A549 (cell line): ENCODE data around the gene METTL21A. TPM values are rescaled to one million over a fixed set of nuclear protein-coding genes. Genes with fewer than 3 reads are reported as not detected.

Experiments
- ATAC-seq, 2 experiments: fragments of 200-7000 bp in 1 of 2; fragments of >200 bp in 1 of 2; cut with Nextera tagmentation in 1 of 2; cut with Tn5 transposase in 1 of 2; 3 replicates each; pipeline versions ENCODE4 v1.8.0 to v1.9.1; 2018 to 2020; ENCODE audit warnings: mild to moderate bottlenecking in 1 of 2, moderate library complexity in 1 of 2
- CTCF ChIA-PET: fragments of 300-600 bp; sonication (Branson Sonifier 250); formaldehyde crosslinking; extraction: SDS; loops from one replicate; lab custom pipeline; 2021; ENCODE audit warnings: antibody characterized with exemption, inconsistent platforms; lab: Yijun Ruan, JAX
- POLR2A ChIA-PET: fragments of 350-600 bp; formaldehyde crosslinking; extraction: SDS; loops from one replicate; lab custom pipeline; 2021; ENCODE audit warnings: antibody characterized with exemption, inconsistent platforms; lab: Yijun Ruan, JAX
- DNase-seq, 2 experiments: peaks; one replicate each; pipeline versions ENCODE4 v3.0.0 to v3.0.0-alpha.2; 2011 to 2016; ENCODE audit warnings: low read depth in 1 of 2, low spot score in 1 of 2
- FAIRE-seq: peaks from 2 replicates; lab custom pipeline; 2011; peaks lifted over from hg19 to GRCh38; lab: Jason Lieb, UNC
- H3K27ac ChIP-seq, 2 experiments: fragments of >200 bp; sonication (Bioruptor Twin); formaldehyde crosslinking; 3 replicates each; pipeline ENCODE4 v1.5.1; 2016 to 2017
- H3K4me1 ChIP-seq: fragments of >200 bp; sonication (Bioruptor Twin); formaldehyde crosslinking; 3 replicates; pipeline ENCODE4 v1.6.1; 2016
- H3K4me2 ChIP-seq: fragments of >200 bp; sonication (Bioruptor Twin); formaldehyde crosslinking; 3 replicates; pipeline ENCODE4 v1.6.1; 2016
- H3K4me3 ChIP-seq: fragments of >200 bp; sonication (Bioruptor Twin); formaldehyde crosslinking; 3 replicates; pipeline ENCODE4 v1.5.1; 2016
- H3K9me3 ChIP-seq: fragments of >200 bp; sonication (Bioruptor Twin); formaldehyde crosslinking; 3 replicates; pipeline ENCODE4 v1.6.1; 2016
- CBX2 ChIP-seq: fragments of 200-600 bp; sonication (generic); IDR thresholded peaks from 2 replicates; pipeline ENCODE4 v1.6.1; 2016; ENCODE audit warnings: low read depth, mild to moderate bottlenecking, borderline replicate concordance
- CBX8 ChIP-seq: fragments of 200-600 bp; sonication (generic); IDR thresholded peaks from 2 replicates; pipeline ENCODE4 v1.6.1; 2016
- CHD2 ChIP-seq: fragments of 150-350 bp; IDR thresholded peaks from 2 replicates; pipeline ENCODE4 v1.6.1; 2014; ENCODE audit warnings: low read length; ENCODE audit not compliant: partially characterized antibody
- CHD4 ChIP-seq: fragments of 200-600 bp; sonication (generic); IDR thresholded peaks from 2 replicates; pipeline ENCODE4 v1.6.1; 2016; ENCODE audit warnings: antibody characterized with exemption, mild to moderate bottlenecking, borderline replicate concordance
- E2F6 ChIP-seq: IDR thresholded peaks from 2 replicates; pipeline ENCODE4 v1.6.1; 2012; ENCODE audit warnings: low read depth, borderline replicate concordance
- EHF ChIP-seq: fragments of 250-450 bp; sonication (Bioruptor Pico); IDR thresholded peaks from 2 replicates; pipeline ENCODE4 v1.5.0; 2020; ENCODE audit warnings: mild to moderate bottlenecking
- EHMT2 ChIP-seq: fragments of 200-600 bp; sonication (generic); IDR thresholded peaks from 2 replicates; pipeline ENCODE4 v1.6.1; 2016; ENCODE audit warnings: antibody characterized with exemption, low read depth, mild to moderate bottlenecking, moderate library complexity
- GATA3 ChIP-seq: IDR thresholded peaks from 2 replicates; pipeline ENCODE4 v1.6.1; 2012; ENCODE audit warnings: borderline replicate concordance
- HDAC2 ChIP-seq: fragments of 200-600 bp; sonication (generic); IDR thresholded peaks from 2 replicates; pipeline ENCODE4 v1.6.1; 2016
- HEYL ChIP-seq: fragments of 250-450 bp; sonication (Bioruptor Pico); IDR thresholded peaks from 2 replicates; pipeline ENCODE4 v1.8.0; 2021; ENCODE audit warnings: mild to moderate bottlenecking, moderate library complexity
- HMGXB4 ChIP-seq: fragments of 250-450 bp; sonication (Bioruptor Pico); IDR thresholded peaks from 2 replicates; pipeline ENCODE4 v1.5.0; 2021; ENCODE audit warnings: mild to moderate bottlenecking, moderate library complexity, borderline replicate concordance
- HOXB13 ChIP-seq: fragments of 250-450 bp; sonication (Bioruptor Pico); IDR thresholded peaks from 2 replicates; pipeline ENCODE4 v1.5.0; 2020; ENCODE audit warnings: low read depth, mild to moderate bottlenecking, moderate library complexity
- JUNB ChIP-seq: fragments of >200 bp; sonication (Bioruptor Twin); formaldehyde crosslinking; IDR thresholded peaks from 2 replicates; pipeline ENCODE4 v1.6.1; 2016
- KDM5A ChIP-seq: fragments of 200-600 bp; sonication (generic); IDR thresholded peaks from 2 replicates; pipeline ENCODE4 v1.6.1; 2016; ENCODE audit warnings: antibody characterized with exemption, mild to moderate bottlenecking
- MAZ ChIP-seq: fragments of 150-350 bp; IDR thresholded peaks from 2 replicates; pipeline ENCODE4 v1.6.1; 2014; ENCODE audit warnings: antibody characterized with exemption, low read depth, low read length, borderline replicate concordance
- NFE2L2 ChIP-seq: fragments of 150-350 bp; conservative IDR thresholded peaks from 2 replicates; pipeline ENCODE4 v1.6.1; 2014; ENCODE audit warnings: low read length
- NPAS2 ChIP-seq: fragments of 250-450 bp; sonication (Bioruptor Pico); IDR thresholded peaks from 2 replicates; pipeline ENCODE4 v1.8.0; 2022; ENCODE audit warnings: mild to moderate bottlenecking, moderate library complexity, borderline replicate concordance
- PHF8 ChIP-seq: fragments of 200-600 bp; sonication (generic); IDR thresholded peaks from 2 replicates; pipeline ENCODE4 v1.6.1; 2016; ENCODE audit warnings: low read depth, mild to moderate bottlenecking, antibody characterized with exemption, moderate library complexity, borderline replicate concordance
- POLR2AphosphoS2 ChIP-seq: conservative IDR thresholded peaks from 2 replicates; pipeline ENCODE4 v1.6.1; 2012; ENCODE audit warnings: low read length, improper control_type of control experiment, inconsistent platforms
- RAD21 ChIP-seq, 2 experiments: fragments of >200 bp in 1 of 2; sonication (Bioruptor Twin) in 1 of 2; formaldehyde crosslinking in 1 of 2; IDR thresholded peaks in 1 of 2; conservative IDR thresholded peaks in 1 of 2; 2 replicates in 1 of 2; 3 replicates in 1 of 2; pipeline ENCODE4 v1.6.1; 2012 to 2018; ENCODE audit warnings: inconsistent platforms in 1 of 2
- RARB ChIP-seq: fragments of 250-450 bp; sonication (Bioruptor Pico); IDR thresholded peaks from 2 replicates; pipeline ENCODE4 v1.8.0; 2021; ENCODE audit warnings: mild to moderate bottlenecking, moderate library complexity
- RCOR1 ChIP-seq: fragments of 150-350 bp; IDR thresholded peaks from 2 replicates; pipeline ENCODE4 v1.6.1; 2014; ENCODE audit warnings: antibody characterized with exemption, low read length, low read depth
- RFX5 ChIP-seq: fragments of 450-650 bp; IDR thresholded peaks from 2 replicates; pipeline ENCODE4 v1.7.1; 2014; ENCODE audit warnings: antibody characterized with exemption, mild to moderate bottlenecking, moderate library complexity
- RNF2 ChIP-seq: fragments of 200-600 bp; sonication (generic); IDR thresholded peaks from 2 replicates; pipeline ENCODE4 v1.6.1; 2016; ENCODE audit warnings: low read depth, mild to moderate bottlenecking, antibody characterized with exemption, moderate library complexity, borderline replicate concordance
- SMC3 ChIP-seq: fragments of >200 bp; sonication (Bioruptor Twin); formaldehyde crosslinking; IDR thresholded peaks from 3 replicates; pipeline ENCODE4 v1.6.1; 2018; ENCODE audit warnings: inconsistent platforms
- ZC3H11A ChIP-seq: fragments of 450-650 bp; IDR thresholded peaks from 2 replicates; pipeline ENCODE4 v1.6.1; 2014; ENCODE audit warnings: antibody characterized with exemption, mild to moderate bottlenecking
- ZFP36 ChIP-seq: fragments of 450-650 bp; IDR thresholded peaks from 2 replicates; pipeline ENCODE4 v1.6.1; 2014; ENCODE audit warnings: borderline replicate concordance; ENCODE audit not compliant: partially characterized antibody
- ZNF302 ChIP-seq: fragments of 250-450 bp; sonication (Bioruptor Pico); IDR thresholded peaks from 2 replicates; pipeline ENCODE4 v1.9.0; 2021; ENCODE audit warnings: inconsistent platforms, mild to moderate bottlenecking, moderate library complexity
- ZSCAN20 ChIP-seq: fragments of 250-450 bp; sonication (Bioruptor Pico); IDR thresholded peaks from 2 replicates; pipeline ENCODE4 v1.8.0; 2022; ENCODE audit warnings: mild to moderate bottlenecking, moderate library complexity
- WGBS: methylation state at CpG from one replicate; pipeline ENCODE4 v1.1.6; 2017; ENCODE audit errors: missing lambda C conversion rate; 5-methylcytosine and 5-hydroxymethylcytosine counted together
- polyA minus RNA-seq: library from RNA; depleted of rRNA, polyadenylated mRNA; stranded (reverse); fragments of >200 nt; gene quantifications from 2 replicates; pipeline ENCODE4 v1.2.3, GENCODE V29; 2011; rRNA and poly(A)+ RNA removed
- polyA plus RNA-seq, 4 experiments: library from polyadenylated mRNA; depleted of rRNA in 3 of 4; stranded (reverse); fragments of >200 nt; fragmentation: RNase III in 1 of 4; extraction: RNeasy Plus Mini Kit Qiagen cat#74134 plus additional on column Dnase treatment in 1 of 4; gene quantifications; 2 replicates in 3 of 4; 3 replicates in 1 of 4; pipeline ENCODE4 v1.2.3, GENCODE V29; 2011 to 2017
- TF ChIP-seq, protein P1 (sequence below): fragments of >200 bp; sonication (Bioruptor Twin); formaldehyde crosslinking; IDR thresholded peaks from 2 replicates; pipeline ENCODE4 v1.6.1; 2016
- TF ChIP-seq, protein P2 (sequence below): fragments of >200 bp; sonication (Bioruptor Twin); formaldehyde crosslinking; IDR thresholded peaks from 3 replicates; pipeline ENCODE4 v1.5.1; 2016
- TF ChIP-seq, protein P3 (sequence below): fragments of >200 bp; sonication (Bioruptor Twin); formaldehyde crosslinking; IDR thresholded peaks from 3 replicates; pipeline ENCODE4 v1.6.1; 2016
- TF ChIP-seq, protein P4 (sequence below): IDR thresholded peaks from 2 replicates; pipeline ENCODE4 v1.6.1; 2012

The METTL21A gene
- polyA plus RNA-seq (2011; rRNA removed) (31.1 and 40.1 TPM in 2 replicates), polyA plus RNA-seq (2017; fragmentation: RNase III; extraction: RNeasy Plus Mini Kit Qiagen cat#74134 plus additional on column Dnase treatment) (26.1 to 27.3 TPM (median 26.9 TPM) in 3 replicates), polyA minus RNA-seq (9.5 and 9.9 TPM in 2 replicates)
- polyA plus RNA-seq (2012; cell fraction: cytosol; rRNA removed), result 28.6 and 31.1 TPM in 2 replicates
- polyA plus RNA-seq (2012; cell fraction: nucleus; rRNA removed), result 11.5 and 15.6 TPM in 2 replicates

GRCh38 chr2:207625014-207625907 lies at the start of gene METTL21A:
METTL21A (minus strand) TSS chr2:207625394; CDS start chr2:207624375, 1,019 bp downstream.
- FAIRE-seq, result no peak
- ATAC-seq, result peak; percentile 77 to 80
- peak; percentile 92 to 93 for DNase-seq
- TF ChIP-seq HEYL (CRISPR knock-in tag) (no peak), KDM5A (no peak; the same call in 1 of the 2 replicates), HMGXB4 (CRISPR knock-in tag) (no peak; the same call in 1 of the 2 replicates), EHMT2 (no peak), CBX2 (no peak), E2F6 (no peak; the same call in 1 of the 2 replicates), RAD21 (conservative IDR thresholded peaks at IDR 0.05 in 1 of 2, IDR thresholded peaks at IDR 0.05 in 1 of 2) (no peak; a peak in 1 of 5 replicates), RFX5 (no peak), RARB (CRISPR knock-in tag) (no peak), CHD2 (no peak), HDAC2 (no peak), NPAS2 (no peak), POLR2AphosphoS2 (no peak), GATA3 (peak; percentile 51; the same call in 1 of the 2 replicates), CBX8 (no peak), PHF8 (peak; percentile 35), RNF2 (no peak), CHD4 (no peak), NFE2L2 (no peak), ZSCAN20 (CRISPR knock-in tag) (no peak), ZC3H11A (no peak), JUNB (no peak), SMC3 (no peak), ZFP36 (no peak), EHF (no peak), MAZ (no peak; the same call in 1 of the 2 replicates), HOXB13 (CRISPR knock-in tag) (no peak), RCOR1 (no peak), ZNF302 (no peak)
- TF ChIP-seq, protein P1, sequence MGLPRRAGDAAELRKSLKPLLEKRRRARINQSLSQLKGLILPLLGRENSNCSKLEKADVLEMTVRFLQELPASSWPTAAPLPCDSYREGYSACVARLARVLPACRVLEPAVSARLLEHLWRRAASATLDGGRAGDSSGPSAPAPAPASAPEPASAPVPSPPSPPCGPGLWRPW, result no peak
- TF ChIP-seq, protein P2, sequence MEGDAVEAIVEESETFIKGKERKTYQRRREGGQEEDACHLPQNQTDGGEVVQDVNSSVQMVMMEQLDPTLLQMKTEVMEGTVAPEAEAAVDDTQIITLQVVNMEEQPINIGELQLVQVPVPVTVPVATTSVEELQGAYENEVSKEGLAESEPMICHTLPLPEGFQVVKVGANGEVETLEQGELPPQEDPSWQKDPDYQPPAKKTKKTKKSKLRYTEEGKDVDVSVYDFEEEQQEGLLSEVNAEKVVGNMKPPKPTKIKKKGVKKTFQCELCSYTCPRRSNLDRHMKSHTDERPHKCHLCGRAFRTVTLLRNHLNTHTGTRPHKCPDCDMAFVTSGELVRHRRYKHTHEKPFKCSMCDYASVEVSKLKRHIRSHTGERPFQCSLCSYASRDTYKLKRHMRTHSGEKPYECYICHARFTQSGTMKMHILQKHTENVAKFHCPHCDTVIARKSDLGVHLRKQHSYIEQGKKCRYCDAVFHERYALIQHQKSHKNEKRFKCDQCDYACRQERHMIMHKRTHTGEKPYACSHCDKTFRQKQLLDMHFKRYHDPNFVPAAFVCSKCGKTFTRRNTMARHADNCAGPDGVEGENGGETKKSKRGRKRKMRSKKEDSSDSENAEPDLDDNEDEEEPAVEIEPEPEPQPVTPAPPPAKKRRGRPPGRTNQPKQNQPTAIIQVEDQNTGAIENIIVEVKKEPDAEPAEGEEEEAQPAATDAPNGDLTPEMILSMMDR, result peak; percentile 43; the same call in 2 of the 3 replicates
- TF ChIP-seq, protein P3, sequence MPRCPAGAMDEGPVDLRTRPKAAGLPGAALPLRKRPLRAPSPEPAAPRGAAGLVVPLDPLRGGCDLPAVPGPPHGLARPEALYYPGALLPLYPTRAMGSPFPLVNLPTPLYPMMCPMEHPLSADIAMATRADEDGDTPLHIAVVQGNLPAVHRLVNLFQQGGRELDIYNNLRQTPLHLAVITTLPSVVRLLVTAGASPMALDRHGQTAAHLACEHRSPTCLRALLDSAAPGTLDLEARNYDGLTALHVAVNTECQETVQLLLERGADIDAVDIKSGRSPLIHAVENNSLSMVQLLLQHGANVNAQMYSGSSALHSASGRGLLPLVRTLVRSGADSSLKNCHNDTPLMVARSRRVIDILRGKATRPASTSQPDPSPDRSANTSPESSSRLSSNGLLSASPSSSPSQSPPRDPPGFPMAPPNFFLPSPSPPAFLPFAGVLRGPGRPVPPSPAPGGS, result peak; percentile 95
- TF ChIP-seq, protein P4, sequence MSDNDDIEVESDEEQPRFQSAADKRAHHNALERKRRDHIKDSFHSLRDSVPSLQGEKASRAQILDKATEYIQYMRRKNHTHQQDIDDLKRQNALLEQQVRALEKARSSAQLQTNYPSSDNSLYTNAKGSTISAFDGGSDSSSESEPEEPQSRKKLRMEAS, result peak; percentile 79

More at GRCh38 chr2:207625014-207625907, at the start of gene METTL21A:
- peak within 1 kb of the TSS; percentile 98 to 99 for H3K27ac ChIP-seq
- H3K4me2 ChIP-seq, result peak within 1 kb of the TSS; percentile 84
- POLR2A ChIA-PET, result interaction anchor here (0.9 to 4.3 kb wide), 14 partner anchors 8 to 459 kb away, joined by 3 to 49 read pairs (median 6); partner anchors contain the start of genes CCNYL1, CREB1, KLF7 and PLEKHM3
- no peaks in the 10 kb centered on the region for H3K9me3 ChIP-seq
- peaks cover 13% of the 10 kb centered on the region for H3K4me1 ChIP-seq
- H3K4me3 ChIP-seq, result peak within 1 kb of the TSS; percentile 82
- CTCF ChIA-PET, result interaction anchor here (0.6 to 8.7 kb wide), 42 partner anchors 8 to 843 kb away, joined by 3 to 110 read pairs (median 5); partner anchors contain the start of gene CCNYL1
- WGBS, result under 1% methylated on average over 35 of the region's 92 CpGs
